H1 (cell line): ENCODE data around the gene AFG1L. TPM values are rescaled to one million over a fixed set of nuclear protein-coding genes. Genes with fewer than 3 reads are reported as not detected.

ENCODE experiments used
- CTCF ChIA-PET: fragments of 300-600 bp; sonication (Branson Sonifier 250); formaldehyde crosslinking; loops from one replicate; lab custom pipeline; 2021; ENCODE audit not compliant: partially characterized antibody; lab: Charles Lee
- POLR2A ChIA-PET: fragments of 300-600 bp; sonication (Branson Sonifier 250); formaldehyde crosslinking; loops from one replicate; lab custom pipeline; 2021; ENCODE audit warnings: inconsistent platforms; ENCODE audit not compliant: partially characterized antibody; lab: Charles Lee
- DNase-seq, 2 experiments: peaks; one replicate each; pipeline versions ENCODE4 v3.0.0 to v3.0.0-alpha.2; 2010 to 2022; ENCODE audit warnings: low spot score in 2 of 2, low read depth in 1 of 2, mixed read lengths in 1 of 2
- FAIRE-seq: peaks from 2 replicates; lab custom pipeline; 2011; peaks lifted over from hg19 to GRCh38; lab: Jason Lieb, UNC
- H2AFZ ChIP-seq: 2 replicates; pipeline ENCODE4 v1.8.1; 2012; ENCODE audit warnings: low read length, inconsistent platforms
- H2AK5ac ChIP-seq: 2 replicates; pipeline ENCODE4 v1.6.1; 2013; ENCODE audit warnings: low read depth, low read length
- H2BK120ac ChIP-seq: replicated peaks from 2 replicates; pipeline ENCODE3; 2013; ENCODE audit warnings: low read depth, low read length, inconsistent platforms
- H2BK12ac ChIP-seq: 2 replicates; pipeline ENCODE4 v1.6.1; 2013; ENCODE audit warnings: low read depth, low read length
- H2BK15ac ChIP-seq: 2 replicates; pipeline ENCODE4 v1.6.1; 2013; ENCODE audit warnings: low read length
- H2BK20ac ChIP-seq: 2 replicates; pipeline ENCODE4 v1.6.1; 2013; ENCODE audit warnings: low read length
- H2BK5ac ChIP-seq: 2 replicates; pipeline ENCODE4 v1.6.1; 2013; ENCODE audit warnings: low read depth, low read length
- H3K14ac ChIP-seq: 2 replicates; pipeline ENCODE4 v1.6.1; 2013; ENCODE audit warnings: inconsistent platforms; ENCODE audit not compliant: insufficient read length
- H3K18ac ChIP-seq: 2 replicates; pipeline ENCODE4 v1.6.1; 2013; ENCODE audit warnings: low read length; ENCODE audit errors: extremely low read depth
- H3K23ac ChIP-seq: 2 replicates; pipeline ENCODE4 v1.6.1; 2013; ENCODE audit warnings: inconsistent platforms; ENCODE audit not compliant: insufficient read length
- H3K23me2 ChIP-seq: 2 replicates; pipeline ENCODE4 v1.6.1; 2013; ENCODE audit warnings: low read depth, low read length
- H3K27ac ChIP-seq: 2 replicates; pipeline ENCODE4 v1.6.1; 2011; ENCODE audit warnings: low read depth, low read length, inconsistent platforms
- H3K27me3 ChIP-seq, 4 experiments: replicated peaks in 1 of 4; 1 replicate in 1 of 4; 2 replicates in 3 of 4; pipeline versions ENCODE4 v1.6.1 to v1.8.1; 2011 to 2013; ENCODE audit warnings: low read length in 3 of 4, mild to moderate bottlenecking in 3 of 4, inconsistent platforms in 2 of 4, mixed read lengths in 2 of 4, moderate library complexity in 1 of 4; ENCODE audit not compliant: control insufficient read depth in 3 of 4, insufficient read depth in 3 of 4; ENCODE audit errors: extremely low read depth in 1 of 4
- H3K36me3 ChIP-seq, 4 experiments: 2 replicates each; pipeline versions ENCODE4 v1.6.1 to v1.8.1; 2011 to 2013; ENCODE audit warnings: mild to moderate bottlenecking in 4 of 4, low read length in 3 of 4, moderate library complexity in 2 of 4, control low read depth in 1 of 4, inconsistent platforms in 1 of 4; ENCODE audit not compliant: insufficient read depth in 4 of 4, control insufficient read depth in 2 of 4
- H3K4ac ChIP-seq: replicated peaks from 2 replicates; pipeline ENCODE3; 2013; ENCODE audit warnings: low read length, low read depth, mixed read lengths, inconsistent platforms; ENCODE audit not compliant: insufficient read length
- H3K4me1 ChIP-seq, 4 experiments: replicated peaks in 1 of 4; 1 replicate in 1 of 4; 2 replicates in 3 of 4; pipeline versions ENCODE4 v1.6.1 to v1.8.1; 2011 to 2013; ENCODE audit warnings: low read length in 3 of 4, inconsistent platforms in 2 of 4, mixed read lengths in 1 of 4; ENCODE audit not compliant: insufficient read depth in 4 of 4, control insufficient read depth in 3 of 4
- H3K4me2 ChIP-seq, 2 experiments: 2 replicates each; pipeline versions ENCODE4 v1.6.1 to v1.8.1; 2011 to 2013; ENCODE audit warnings: low read depth in 2 of 2, low read length in 2 of 2, control low read depth in 1 of 2, inconsistent platforms in 1 of 2, mild to moderate bottlenecking in 1 of 2; ENCODE audit not compliant: insufficient read depth in 1 of 2
- H3K4me3 ChIP-seq, 4 experiments: fragments of 200-600, 300-600 bp in 1 of 4; sonication (generic), shearing (Covaris generic), sonication (Bioruptor Twin) in 1 of 4; 2 replicates each; pipeline versions ENCODE4 v1.5.1 to v1.8.1; 2011 to 2016; ENCODE audit warnings: low read length in 4 of 4, low read depth in 3 of 4, control low read depth in 2 of 4, inconsistent platforms in 2 of 4, mild to moderate bottlenecking in 2 of 4, mixed read lengths in 1 of 4, moderate library complexity in 1 of 4; ENCODE audit not compliant: insufficient read depth in 2 of 4; ENCODE audit errors: extremely low read depth in 1 of 4
- H3K56ac ChIP-seq: replicated peaks from 2 replicates; pipeline ENCODE3; 2013; ENCODE audit warnings: low read depth, mild to moderate bottlenecking, mixed read lengths, low read length, inconsistent platforms; ENCODE audit not compliant: insufficient read length
- H3K79me1 ChIP-seq: 2 replicates; pipeline ENCODE4 v1.6.1; 2013; ENCODE audit warnings: low read depth, low read length, control low read depth
- H3K79me2 ChIP-seq, 2 experiments: 2 replicates each; pipeline versions ENCODE4 v1.6.1 to v1.8.1; 2012 to 2013; ENCODE audit warnings: low read length in 2 of 2, mild to moderate bottlenecking in 2 of 2, inconsistent platforms in 1 of 2; ENCODE audit not compliant: insufficient read depth in 2 of 2, control insufficient read depth in 1 of 2
- H3K9ac ChIP-seq, 4 experiments: replicated peaks in 1 of 4; 1 replicate in 1 of 4; 2 replicates in 3 of 4; pipeline versions ENCODE4 v1.6.1 to v1.8.1; 2011 to 2013; ENCODE audit warnings: low read depth in 3 of 4, low read length in 3 of 4, control low read depth in 2 of 4, mild to moderate bottlenecking in 2 of 4, moderate library complexity in 2 of 4, inconsistent platforms in 1 of 4; ENCODE audit errors: extremely low read depth in 1 of 4
- H3K9me3 ChIP-seq, 2 experiments: 2 replicates each; pipeline versions ENCODE4 v1.6.1 to v1.8.1; 2012 to 2013; ENCODE audit warnings: mild to moderate bottlenecking in 2 of 2, moderate library complexity in 2 of 2, control low read depth in 1 of 2, inconsistent platforms in 1 of 2, low read depth in 1 of 2, low read length in 1 of 2, mixed read lengths in 1 of 2; ENCODE audit not compliant: insufficient read depth in 2 of 2
- H4K20me1 ChIP-seq, 2 experiments: replicated peaks in 1 of 2; 2 replicates each; pipeline versions ENCODE3 to v1.8.1; 2011 to 2013; ENCODE audit warnings: inconsistent platforms in 2 of 2, low read length in 2 of 2, mild to moderate bottlenecking in 1 of 2; ENCODE audit not compliant: insufficient read depth in 2 of 2, control insufficient read depth in 1 of 2
- H4K5ac ChIP-seq: 2 replicates; pipeline ENCODE4 v1.6.1; 2013; ENCODE audit warnings: low read length, low read depth, mixed read lengths, inconsistent platforms; ENCODE audit not compliant: insufficient read length
- H4K8ac ChIP-seq: 2 replicates; pipeline ENCODE4 v1.8.0; 2013; ENCODE audit warnings: mild to moderate bottlenecking, moderate library complexity, low read length, inconsistent platforms; ENCODE audit not compliant: insufficient read depth; ENCODE audit errors: extremely low read depth
- H4K91ac ChIP-seq: replicated peaks from 2 replicates; pipeline ENCODE3; 2013; ENCODE audit warnings: low read length, mixed read lengths, inconsistent platforms; ENCODE audit not compliant: insufficient read length
- JUN ChIP-seq: IDR thresholded peaks from 2 replicates; pipeline ENCODE4 v1.6.1; 2011; ENCODE audit warnings: low read depth, mild to moderate bottlenecking, improper control_type of control experiment, low read length
- USF2 ChIP-seq: IDR thresholded peaks from 2 replicates; pipeline ENCODE4 v1.6.1; 2011; ENCODE audit warnings: low read length, improper control_type of control experiment
- WGBS, 2 experiments: shearing (Covaris generic) in 1 of 2; methylation state at CpG; one replicate each; pipeline versions ENCODE4 v1.1.6 to v1.1.7; 2013 to 2015; ENCODE audit warnings: low lambda C conversion rate in 2 of 2, mixed read lengths in 2 of 2, inconsistent platforms in 1 of 2, low coverage in 1 of 2, missing lambda C conversion rate in 1 of 2; ENCODE audit not compliant: insufficient replicate concordance in 2 of 2, insufficient coverage in 1 of 2, insufficient read length in 1 of 2; ENCODE audit errors: extremely low coverage in 1 of 2, missing lambda C conversion rate in 1 of 2; 5-methylcytosine and 5-hydroxymethylcytosine counted together
- polyA plus RNA-seq, 7 experiments: library from polyadenylated mRNA; depleted of rRNA in 3 of 7; stranded (reverse) in 5 of 7; unstranded in 2 of 7; fragments of >200 nt in 5 of 7; fragments of 200-250 nt in 2 of 7; gene quantifications; 1 replicate in 5 of 7; 2 replicates in 1 of 7; 4 replicates in 1 of 7; pipeline versions ENCODE4 v1.2.1 to v1.2.3, GENCODE V29; 2011 to 2013; ENCODE audit warnings: missing spikeins in 2 of 7, mixed read lengths in 2 of 7
- total RNA-seq: library from RNA; stranded (reverse); fragmentation: NEBNext Ultra II Directional; extraction: Animal tissue kit (Norgen Biotek cat#: 25700); gene quantifications from 2 replicates; pipeline ENCODE4 v1.2.1, GENCODE V29; 2021

Gene AFG1L
- total and polyA plus RNA-seq, 2 of the 8 experiments (the other 6 are each of a cell fraction or from before 2014, with no cell fraction given) = 0.98 to 5.7 TPM

- Histone ChIP-seq H3K14ac (no peak overlapping the region), H4K5ac (no peak overlapping the region), H2BK120ac (no peak overlapping the region), H2BK20ac (no peak overlapping the region), H3K79me2 (no peaks in the 10 kb centered on the region), H2BK5ac (no peak overlapping the region), H2AK5ac (no peak overlapping the region), H2BK15ac (no peak overlapping the region), H3K18ac (no peak overlapping the region), H3K4me1 (peaks cover 0 to 9% (median 1%) of the 10 kb centered on the region in 4 experiments; a peak in 3 of 7 replicates), H4K91ac (no peak overlapping the region), H3K4ac (no peak overlapping the region), H2BK12ac (no peak overlapping the region), H3K9me3 (no peaks in the 10 kb centered on the region), H3K36me3 (no peaks in the 10 kb centered on the region), H2AFZ (no peak overlapping the region), H3K79me1 (no peaks in the 10 kb centered on the region), H3K27ac (no peak overlapping the region), H3K56ac (no peak overlapping the region), H4K20me1 (no peaks in the 10 kb centered on the region), H3K23me2 (no peaks in the 10 kb centered on the region), H4K8ac (no peak overlapping the region), H3K4me2 (no peak overlapping the region), H3K23ac (no peak overlapping the region), H3K27me3 (no peaks in the 10 kb centered on the region), H3K4me3 (no peak overlapping the region), H3K9ac (no peak overlapping the region)
- no peak for TF ChIP-seq USF2
- TF ChIP-seq JUN = no peak
- FAIRE-seq (no peak), DNase-seq (no peak)
- 89% methylated on average over 3 of the region's 3 CpGs; no CpG with 5 or more reads in 1 of the 2 experiments for WGBS, 2 experiments
- ChIA-PET POLR2A (interaction anchor here (1.2 kb wide), 1 partner anchor 13 kb away, joined by 4 read pairs; no protein-coding TSS in a partner anchor), CTCF (interaction anchor here (0.5 to 8.0 kb wide), 19 partner anchors 11 to 529 kb away, joined by 3 to 117 read pairs (median 5); no protein-coding TSS in a partner anchor)
Measured at GRCh38 chr6:108544606-108545005, 249.8 kb downstream of the AFG1L start.
